ENCODE measurements around the gene GRB10.

GRB10 gene

GRCh38 chr7:50615519-50616080, 167.1 kb downstream of the GRB10 start:
- Mint-ChIP-seq H3K27ac (peak overlapping the region in 1 of 3 experiments; percentile 33), H3K4me3 (no peak overlapping the region), H3K27me3 (ENCODE audit: low read depth) (peaks cover 3% of the 10 kb centered on the region), H3K4me1 (no peaks in the 10 kb centered on the region), H3K9me3 (no peaks in the 10 kb centered on the region), H3K36me3 (ENCODE audit: low read depth) (peaks cover 32% of the 10 kb centered on the region)
- TF ChIP-seq, protein P1, sequence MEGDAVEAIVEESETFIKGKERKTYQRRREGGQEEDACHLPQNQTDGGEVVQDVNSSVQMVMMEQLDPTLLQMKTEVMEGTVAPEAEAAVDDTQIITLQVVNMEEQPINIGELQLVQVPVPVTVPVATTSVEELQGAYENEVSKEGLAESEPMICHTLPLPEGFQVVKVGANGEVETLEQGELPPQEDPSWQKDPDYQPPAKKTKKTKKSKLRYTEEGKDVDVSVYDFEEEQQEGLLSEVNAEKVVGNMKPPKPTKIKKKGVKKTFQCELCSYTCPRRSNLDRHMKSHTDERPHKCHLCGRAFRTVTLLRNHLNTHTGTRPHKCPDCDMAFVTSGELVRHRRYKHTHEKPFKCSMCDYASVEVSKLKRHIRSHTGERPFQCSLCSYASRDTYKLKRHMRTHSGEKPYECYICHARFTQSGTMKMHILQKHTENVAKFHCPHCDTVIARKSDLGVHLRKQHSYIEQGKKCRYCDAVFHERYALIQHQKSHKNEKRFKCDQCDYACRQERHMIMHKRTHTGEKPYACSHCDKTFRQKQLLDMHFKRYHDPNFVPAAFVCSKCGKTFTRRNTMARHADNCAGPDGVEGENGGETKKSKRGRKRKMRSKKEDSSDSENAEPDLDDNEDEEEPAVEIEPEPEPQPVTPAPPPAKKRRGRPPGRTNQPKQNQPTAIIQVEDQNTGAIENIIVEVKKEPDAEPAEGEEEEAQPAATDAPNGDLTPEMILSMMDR (IDR thresholded peaks at IDR 0.05; ENCODE audit: unreplicated experiment in 3 of 3) = no peak

GRCh38 chr7:50614721-50615518, 167.8 kb downstream of the GRB10 start:
- Mint-ChIP-seq H3K4me1 (no peaks in the 10 kb centered on the region), H3K4me3 (no peak overlapping the region), H3K27me3 (ENCODE audit: low read depth) (no peaks in the 10 kb centered on the region), H3K36me3 (ENCODE audit: low read depth) (peaks cover 32% of the 10 kb centered on the region), H3K27ac (peak overlapping the region in 1 of 3 experiments; percentile 33), H3K9me3 (no peaks in the 10 kb centered on the region)
- TF ChIP-seq, protein P1 (IDR thresholded peaks at IDR 0.05; ENCODE audit: unreplicated experiment in 3 of 3) = peak in 1 of 3 experiments; percentile 15

DNA sequence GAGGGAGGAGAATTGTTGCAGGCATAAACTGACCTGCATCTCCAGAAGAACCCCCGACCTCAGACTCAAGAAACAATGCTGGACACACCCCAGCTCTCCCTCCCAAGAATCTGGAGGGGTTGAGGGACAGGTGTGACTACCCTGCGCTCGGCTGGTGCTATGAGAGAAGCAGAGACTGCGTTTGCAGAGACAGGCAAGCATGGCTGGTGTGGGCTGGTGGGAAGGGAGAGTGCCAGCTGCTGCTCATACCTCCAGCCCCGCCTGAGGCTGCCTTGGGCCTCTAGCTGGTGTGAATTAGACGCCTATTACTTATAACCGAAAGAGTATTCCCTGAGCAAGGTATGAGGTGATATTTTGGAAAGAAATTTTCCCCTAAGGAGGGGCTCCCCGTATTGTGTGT, 169.2 kb downstream of the GRB10 start:
- H3K27me3 Mint-ChIP-seq (ENCODE audit: low read depth) = no peaks in the 10 kb centered on the region
- H3K36me3 Mint-ChIP-seq (ENCODE audit: low read depth) = peaks cover 28% of the 10 kb centered on the region
- TF ChIP-seq, protein P1 (IDR thresholded peaks at IDR 0.05; ENCODE audit: unreplicated experiment in 3 of 3) = no peak
- H3K4me3 Mint-ChIP-seq = no peak overlapping the region
- H3K27ac Mint-ChIP-seq = no peak overlapping the region
- no peaks in the 10 kb centered on the region for H3K4me1 Mint-ChIP-seq
- no peaks in the 10 kb centered on the region for H3K9me3 Mint-ChIP-seq

DNA sequence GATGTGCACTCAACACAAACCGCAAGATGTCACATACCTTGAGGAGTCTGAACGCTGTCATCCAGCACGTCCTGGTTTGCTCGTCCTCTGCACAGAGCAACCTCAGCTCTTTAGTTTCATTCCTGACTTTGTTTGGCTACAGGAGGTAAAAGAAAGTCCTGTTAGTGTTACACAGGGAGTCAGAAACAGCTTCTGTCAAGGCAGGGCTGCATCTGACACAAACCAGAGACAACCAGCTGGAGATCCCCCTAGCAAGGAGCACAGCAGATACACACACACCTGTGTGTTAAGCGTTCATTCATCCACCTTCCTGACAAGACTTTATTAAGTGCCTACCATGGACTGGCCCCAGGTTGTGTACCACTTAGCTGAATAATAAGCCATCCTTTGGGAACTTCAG, 170.0 kb downstream of the GRB10 start:
- Mint-ChIP-seq H3K27ac (no peak overlapping the region), H3K4me1 (no peaks in the 10 kb centered on the region), H3K4me3 (no peak overlapping the region), H3K9me3 (no peaks in the 10 kb centered on the region), H3K27me3 (ENCODE audit: low read depth) (no peaks in the 10 kb centered on the region), H3K36me3 (ENCODE audit: low read depth) (peaks cover 30% of the 10 kb centered on the region)
- TF ChIP-seq, protein P1 (IDR thresholded peaks at IDR 0.05; ENCODE audit: unreplicated experiment in 3 of 3) = no peak

DNA sequence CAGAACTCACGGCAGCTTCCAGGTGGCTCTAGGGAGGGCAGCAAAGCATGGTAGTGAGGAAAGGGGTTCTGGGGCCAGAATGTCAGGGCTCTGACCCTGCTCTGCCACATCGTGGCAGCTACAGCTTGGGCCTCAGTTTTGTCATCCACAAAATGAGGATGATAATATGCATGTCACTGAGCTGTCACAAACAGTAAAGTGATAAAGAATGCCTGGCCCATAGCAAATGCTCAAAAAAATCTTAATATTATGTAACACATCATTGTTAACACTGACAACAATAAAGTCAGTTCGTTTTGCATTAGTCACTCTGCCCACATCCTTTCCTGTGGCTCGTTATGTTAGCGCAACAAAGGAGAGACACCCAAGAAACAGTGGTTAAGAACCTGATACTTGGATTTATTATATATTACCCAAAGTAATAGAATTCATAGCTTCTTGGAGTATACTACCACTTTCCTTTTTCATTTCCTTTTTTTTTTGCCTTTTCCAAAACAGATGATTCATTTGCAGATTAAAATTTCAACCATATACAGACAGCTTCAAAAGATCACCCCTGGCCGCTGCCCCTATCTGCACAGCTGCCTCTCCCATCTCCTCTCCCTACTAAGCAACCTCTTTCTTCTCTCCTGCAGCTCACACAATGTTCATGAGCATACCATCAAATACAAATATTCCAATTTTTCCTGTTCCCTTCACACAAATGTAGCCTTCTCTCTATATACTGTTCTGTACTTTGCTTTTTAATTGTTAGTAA, 172.0 kb downstream of the GRB10 start:
- H3K27ac Mint-ChIP-seq = no peak overlapping the region
- no peaks in the 10 kb centered on the region for H3K9me3 Mint-ChIP-seq
- no peaks in the 10 kb centered on the region for H3K4me1 Mint-ChIP-seq
- H3K36me3 Mint-ChIP-seq (ENCODE audit: low read depth) = peaks cover 42% of the 10 kb centered on the region
- no peak overlapping the region for H3K4me3 Mint-ChIP-seq
- no peaks in the 10 kb centered on the region for H3K27me3 Mint-ChIP-seq (ENCODE audit: low read depth)
- TF ChIP-seq, protein P1 (IDR thresholded peaks at IDR 0.05; ENCODE audit: unreplicated experiment in 3 of 3) = no peak

Data from nephron (organoid).